ENCODE measurements around the gene ATP6V1C2. TPM values are rescaled to one million over a fixed set of nuclear protein-coding genes. Genes with fewer than 3 reads are reported as not detected.

Gene ATP6V1C2
- total and polyA plus RNA-seq, 2 of the 4 experiments (the other 2 are of a cell fraction): not detected

- Histone ChIP-seq H3K4me2 (ENCODE audit: low read depth, low read length) (no peak overlapping the region), H3K9ac (ENCODE audit: low read depth, low read length) (no peak overlapping the region), H3K4me3 (ENCODE audit: insufficient read depth, low read depth, low read length) (no peak overlapping the region), H2AFZ (replicated peaks; ENCODE audit: low read length, poor library complexity) (no peak overlapping the region), H3K56ac (ENCODE audit: extremely low read depth, insufficient read depth, low read length) (no peak overlapping the region), H3K27me3 (ENCODE audit: control insufficient read depth, insufficient read depth, low read length) (no peaks in the 10 kb centered on the region), H4K91ac (ENCODE audit: insufficient read depth, low read depth, low read length) (no peak overlapping the region), H2AK5ac (ENCODE audit: low read depth, low read length) (no peak overlapping the region), H2BK120ac (ENCODE audit: low read depth, low read length) (no peak overlapping the region), H3K79me1 (ENCODE audit: low read depth in 1 of 2, low read length in 2 of 2) (peaks cover 25 to 32% of the 10 kb centered on the region in 2 experiments), H2BK20ac (ENCODE audit: low read depth, low read length) (no peak overlapping the region), H4K8ac (ENCODE audit: low read depth in 2 of 2, low read length in 2 of 2) (no peak overlapping the region), H3K4ac (ENCODE audit: low read depth, low read length) (no peak overlapping the region), H3K27ac (ENCODE audit: insufficient read depth, low read length) (no peak overlapping the region), H3K9me3 (ENCODE audit: control insufficient read depth, insufficient read depth, low read length) (no peaks in the 10 kb centered on the region), H2AK9ac (replicated peaks; ENCODE audit: low read depth, low read length, poor library complexity) (no peak overlapping the region), H3K23ac (ENCODE audit: low read depth, low read length) (no peak overlapping the region), H3K18ac (ENCODE audit: low read depth, low read length) (no peak overlapping the region), H4K20me1 (ENCODE audit: insufficient read depth, low read length) (peaks cover 13% of the 10 kb centered on the region; the same call in 1 of the 2 replicates), H3K4me1 (ENCODE audit: control insufficient read depth, insufficient read depth, low read length) (no peaks in the 10 kb centered on the region), H3K36me3 (ENCODE audit: control insufficient read depth, insufficient read depth, low read length) (peaks cover 43% of the 10 kb centered on the region), H3K14ac (replicated peaks; ENCODE audit: low read depth, low read length) (no peak overlapping the region), H2BK5ac (ENCODE audit: low read depth, low read length, poor library complexity, severe bottlenecking) (no peak overlapping the region), H2BK15ac (ENCODE audit: low read depth, low read length) (no peak overlapping the region), H4K5ac (ENCODE audit: low read depth, low read length) (no peak overlapping the region), H3K9me1 (ENCODE audit: insufficient read depth, low read length) (no peaks in the 10 kb centered on the region; the same call in 1 of the 2 replicates)
- dilution Hi-C loops (cut with HindIII; ENCODE audit: low sequenced_read_pairs, unreplicated experiment) (no loop called here), in situ Hi-C loops (cut with MboI; ENCODE audit: low sequenced_read_pairs) (no loop called here), intact Hi-C loops (cut with micrococcal nuclease) (no loop called here)
- CTCF ChIA-PET: interaction anchor here (0.5 kb wide), 1 partner anchor 107 kb away, joined by 4 read pairs; no protein-coding TSS in a partner anchor
- DNase-seq (no peak), ATAC-seq (ENCODE audit: low read depth) (no peak)
- TF ChIP-seq POLR2A (IDR thresholded peaks at IDR 0.05; ENCODE audit: low read depth, low read length) (no peak), FOS (IDR thresholded peaks at IDR 0.05; ENCODE audit: low read depth, low read length) (no peak), ELK1 (IDR thresholded peaks at IDR 0.05; ENCODE audit: borderline replicate concordance, low read depth, low read length) (no peak), CHD1 (IDR thresholded peaks at IDR 0.05; ENCODE audit: low read depth, low read length) (no peak), USF2 (IDR thresholded peaks at IDR 0.05; ENCODE audit: low read depth, low read length) (no peak), BHLHE40 (IDR thresholded peaks at IDR 0.05; ENCODE audit: low read depth, low read length) (no peak), CTCF (conservative IDR thresholded peaks at IDR 0.05; ENCODE audit: low read depth, low read length) (no peak), MAFK (IDR thresholded peaks at IDR 0.05; ENCODE audit: low read depth, low read length) (no peak), CEBPB (IDR thresholded peaks at IDR 0.05; ENCODE audit: low read depth, low read length) (no peak), MAZ (IDR thresholded peaks at IDR 0.05; ENCODE audit: borderline replicate concordance, low read depth, low read length) (no peak), MXI1 (IDR thresholded peaks at IDR 0.05; ENCODE audit: borderline replicate concordance, low read depth, low read length) (no peak), RFX5 (IDR thresholded peaks at IDR 0.05; ENCODE audit: low read depth, low read length) (no peak), RAD21 (IDR thresholded peaks at IDR 0.05; ENCODE audit: low read length) (no peak), RCOR1 (IDR thresholded peaks at IDR 0.05; ENCODE audit: insufficient replicate concordance, low read length) (no peak), SMC3 (IDR thresholded peaks at IDR 0.05; ENCODE audit: low read depth, low read length) (no peak), NFE2L2 (IDR thresholded peaks at IDR 0.05; ENCODE audit: low read depth, low read length) (no peak)
- no TSS peak for BruUV-seq (replicated peaks)
- WGBS, 2 experiments (ENCODE audit: extremely low coverage in 2 of 2, insufficient read length in 1 of 2): 93% methylated on average over 7 of the region's 17 CpGs; no CpG with 5 or more reads in 1 of the 2 experiments
- POLR2A ChIA-PET (ENCODE audit: unreplicated experiment): no interaction called here
These were observed 71.4 kb downstream of the ATP6V1C2 start for GRCh38 chr2:10792660-10793400.
